DND-41 (cell line): Measurements from ENCODE around the gene P2RX1.

Experiments used
- EZH2 ChIP-seq: IDR thresholded peaks from 3 replicates; pipeline ENCODE4 v1.6.1; 2012; ENCODE audit warnings: borderline replicate concordance, low read depth, mild to moderate bottlenecking, moderate library complexity, low read length, inconsistent platforms; ENCODE audit not compliant: severe bottlenecking
- TF ChIP-seq, protein P1 (sequence below): IDR thresholded peaks from 2 replicates; pipeline ENCODE4 v1.5.1; 2012; ENCODE audit warnings: borderline replicate concordance, low read length, moderate library complexity, mild to moderate bottlenecking; ENCODE audit not compliant: poor library complexity, severe bottlenecking; ENCODE audit errors: extremely low read depth

DNA sequence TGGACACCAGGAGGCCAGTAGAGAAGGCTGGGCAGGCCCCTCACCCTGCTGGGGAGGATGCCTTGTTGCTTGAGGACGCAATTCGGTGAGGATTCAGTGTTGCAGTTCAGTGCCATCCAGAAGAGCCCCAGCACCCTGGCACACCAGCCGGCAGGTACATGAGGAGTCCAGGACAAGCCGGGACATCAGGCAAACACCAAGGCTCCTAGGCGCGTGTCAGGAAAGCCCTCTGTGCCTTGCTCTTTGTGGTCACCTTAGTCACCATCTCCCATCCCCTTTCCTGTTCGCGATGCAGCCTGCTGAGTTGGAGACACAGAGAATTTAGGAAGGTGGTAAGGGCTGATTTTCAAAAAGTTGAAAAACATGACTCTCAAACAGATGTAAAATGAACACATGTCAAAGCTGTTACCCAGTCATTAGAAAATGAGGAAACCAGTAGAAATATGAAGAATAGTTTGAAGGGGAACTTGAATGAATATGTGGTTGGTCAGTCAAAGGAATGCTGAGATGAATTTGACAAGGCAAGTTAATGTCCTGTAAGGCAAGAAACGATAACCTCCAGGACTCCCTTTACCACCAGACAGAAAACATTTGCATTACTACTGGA is 67.9 kb downstream of the P2RX1 start:
- TF ChIP-seq, protein P1, sequence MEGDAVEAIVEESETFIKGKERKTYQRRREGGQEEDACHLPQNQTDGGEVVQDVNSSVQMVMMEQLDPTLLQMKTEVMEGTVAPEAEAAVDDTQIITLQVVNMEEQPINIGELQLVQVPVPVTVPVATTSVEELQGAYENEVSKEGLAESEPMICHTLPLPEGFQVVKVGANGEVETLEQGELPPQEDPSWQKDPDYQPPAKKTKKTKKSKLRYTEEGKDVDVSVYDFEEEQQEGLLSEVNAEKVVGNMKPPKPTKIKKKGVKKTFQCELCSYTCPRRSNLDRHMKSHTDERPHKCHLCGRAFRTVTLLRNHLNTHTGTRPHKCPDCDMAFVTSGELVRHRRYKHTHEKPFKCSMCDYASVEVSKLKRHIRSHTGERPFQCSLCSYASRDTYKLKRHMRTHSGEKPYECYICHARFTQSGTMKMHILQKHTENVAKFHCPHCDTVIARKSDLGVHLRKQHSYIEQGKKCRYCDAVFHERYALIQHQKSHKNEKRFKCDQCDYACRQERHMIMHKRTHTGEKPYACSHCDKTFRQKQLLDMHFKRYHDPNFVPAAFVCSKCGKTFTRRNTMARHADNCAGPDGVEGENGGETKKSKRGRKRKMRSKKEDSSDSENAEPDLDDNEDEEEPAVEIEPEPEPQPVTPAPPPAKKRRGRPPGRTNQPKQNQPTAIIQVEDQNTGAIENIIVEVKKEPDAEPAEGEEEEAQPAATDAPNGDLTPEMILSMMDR: no peak
- no peak for TF ChIP-seq EZH2
